A549 (cell line): Measurements from ENCODE around the gene RBFOX1.

Experiments used
- CTCF ChIP-seq: fragments of >200 bp; sonication (Bioruptor Twin); formaldehyde crosslinking; IDR thresholded peaks from 3 replicates; pipeline ENCODE4 v1.5.1; 2016
- JUNB ChIP-seq: fragments of >200 bp; sonication (Bioruptor Twin); formaldehyde crosslinking; IDR thresholded peaks from 2 replicates; pipeline ENCODE4 v1.6.1; 2016
- RAD21 ChIP-seq, 2 experiments: fragments of >200 bp in 1 of 2; sonication (Bioruptor Twin) in 1 of 2; formaldehyde crosslinking in 1 of 2; IDR thresholded peaks in 1 of 2; conservative IDR thresholded peaks in 1 of 2; 2 replicates in 1 of 2; 3 replicates in 1 of 2; pipeline ENCODE4 v1.6.1; 2012 to 2018; ENCODE audit warnings: inconsistent platforms in 1 of 2
- SMC3 ChIP-seq: fragments of >200 bp; sonication (Bioruptor Twin); formaldehyde crosslinking; IDR thresholded peaks from 3 replicates; pipeline ENCODE4 v1.6.1; 2018; ENCODE audit warnings: inconsistent platforms

- TF ChIP-seq SMC3 (no peak), CTCF (no peak), RAD21 (conservative IDR thresholded peaks at IDR 0.05 in 1 of 2, IDR thresholded peaks at IDR 0.05 in 1 of 2) (no peak), JUNB (no peak)
Measured at GRCh38 chr16:7714775-7715174, 382.1 kb downstream of the RBFOX1 start.
